GM12878 (cell line): ENCODE measurements around the gene P2RX1. TPM values are rescaled to one million over a fixed set of nuclear protein-coding genes. Genes with fewer than 3 reads are reported as not detected.
A peak's percentile ranks its signal among the peaks of the same experiment; 100 is the strongest.

Experiments used
- BMI1 ChIP-seq: fragments of 450-650 bp; IDR thresholded peaks from 2 replicates; pipeline ENCODE4 v1.6.1; 2016; ENCODE audit warnings: mild to moderate bottlenecking, moderate library complexity, borderline replicate concordance
- CHD4 ChIP-seq: fragments of 200-600 bp; sonication (generic); IDR thresholded peaks from 2 replicates; pipeline ENCODE4 v1.6.1; 2016; ENCODE audit warnings: mild to moderate bottlenecking
- FOXM1 ChIP-seq: IDR thresholded peaks from 2 replicates; pipeline ENCODE4 v1.6.1; 2012; ENCODE audit warnings: low read depth, mild to moderate bottlenecking, inconsistent platforms, low read length, moderate library complexity
- IRF4 ChIP-seq: IDR thresholded peaks from 2 replicates; pipeline ENCODE4 v1.6.1; 2011; ENCODE audit warnings: low read depth, low read length
- KLF5 ChIP-seq: fragments of 450-650 bp; IDR thresholded peaks from 2 replicates; pipeline ENCODE4 v1.6.1; 2014; ENCODE audit warnings: mild to moderate bottlenecking; ENCODE audit not compliant: partially characterized antibody
- MXI1 ChIP-seq: fragments of 150-350 bp; IDR thresholded peaks from 2 replicates; pipeline ENCODE4 v1.6.1; 2011; ENCODE audit warnings: low read depth, mild to moderate bottlenecking, inconsistent platforms, low read length, improper control_type of control experiment
- NR2C1 ChIP-seq: fragments of 450-650 bp; IDR thresholded peaks from 2 replicates; pipeline ENCODE4 v1.6.1; 2017; ENCODE audit warnings: antibody characterized with exemption, mild to moderate bottlenecking, moderate library complexity
- PAX5 ChIP-seq: IDR thresholded peaks from 2 replicates; pipeline ENCODE4 v1.6.1; 2011; ENCODE audit warnings: low read depth, low read length, borderline replicate concordance
- POLR2AphosphoS5 ChIP-seq: IDR thresholded peaks from 2 replicates; pipeline ENCODE4 v1.6.1; 2011; ENCODE audit warnings: mild to moderate bottlenecking, low read length, inconsistent platforms
- SMAD1 ChIP-seq: fragments of 450-650 bp; IDR thresholded peaks from 2 replicates; pipeline ENCODE4 v1.6.1; 2018; ENCODE audit warnings: mild to moderate bottlenecking, low read depth; ENCODE audit not compliant: partially characterized antibody
- SUPT20H ChIP-seq: IDR thresholded peaks from 2 replicates; pipeline ENCODE4 v1.6.1; 2011; ENCODE audit warnings: low read depth, mild to moderate bottlenecking, low read length, moderate library complexity, borderline replicate concordance; ENCODE audit not compliant: control insufficient read depth
- TAF1 ChIP-seq: IDR thresholded peaks from 2 replicates; pipeline ENCODE4 v1.6.1; 2011; ENCODE audit warnings: mild to moderate bottlenecking, low read depth, low read length, borderline replicate concordance
- TARDBP ChIP-seq: IDR thresholded peaks from 2 replicates; pipeline ENCODE4 v1.6.1; 2016; ENCODE audit warnings: borderline replicate concordance
- TCF3 ChIP-seq: IDR thresholded peaks from 2 replicates; pipeline ENCODE4 v1.6.1; 2012; ENCODE audit warnings: low read depth, mild to moderate bottlenecking, low read length, borderline replicate concordance; ENCODE audit not compliant: insufficient read depth
- WRNIP1 ChIP-seq: IDR thresholded peaks from 2 replicates; pipeline ENCODE4 v1.6.1; 2011; ENCODE audit warnings: low read depth, low read length, improper control_type of control experiment, borderline replicate concordance
- ZBED1 ChIP-seq: IDR thresholded peaks from 2 replicates; pipeline ENCODE4 v1.6.1; 2016; ENCODE audit warnings: borderline replicate concordance
- polyA plus RNA-seq, 11 experiments: library from polyadenylated mRNA; depleted of rRNA in 4 of 11; unstranded in 6 of 11; stranded (reverse) in 5 of 11; fragments of >200 nt; fragmentation: Nextera tagmentation in 4 of 11; fragmentation: Illumina TruSeq in 1 of 11; extraction: Ambion mirVana in 4 of 11; extraction: Trizol in 1 of 11; gene quantifications; 1 replicate in 1 of 11; 2 replicates in 10 of 11; pipeline versions ENCODE4 v1.2.1 to v1.2.3, GENCODE V29; 2011 to 2016; ENCODE audit warnings: inconsistent platforms in 2 of 11, missing spikeins in 2 of 11, low read depth in 1 of 11
- total RNA-seq, 4 experiments: library from RNA; depleted of rRNA in 3 of 4; stranded (reverse); fragments of >200 nt in 3 of 4; fragmentation: Illumina TruSeq in 1 of 4; extraction: Trizol in 1 of 4; gene quantifications; 2 replicates each; pipeline versions ENCODE4 v1.2.1 to v1.2.3, GENCODE V29; 2013 to 2021
- TF ChIP-seq, protein P1 (sequence below): fragments of 450-650 bp; IDR thresholded peaks from 2 replicates; pipeline ENCODE4 v1.6.1; 2017; ENCODE audit warnings: mild to moderate bottlenecking, moderate library complexity
- TF ChIP-seq, protein P2 (sequence below): IDR thresholded peaks from 2 replicates; pipeline ENCODE4 v1.6.1; 2011; ENCODE audit warnings: borderline replicate concordance, low read depth, mild to moderate bottlenecking, moderate library complexity, low read length; ENCODE audit not compliant: insufficient read depth, poor library complexity, severe bottlenecking
- TF ChIP-seq, protein P3 (sequence below): fragments of 450-650 bp; IDR thresholded peaks from 2 replicates; pipeline ENCODE4 v1.6.1; 2016; ENCODE audit warnings: mild to moderate bottlenecking
- TF ChIP-seq, protein P4 (sequence below): fragments of 450-650 bp; IDR thresholded peaks from 2 replicates; pipeline ENCODE4 v1.6.1; 2017; ENCODE audit warnings: borderline replicate concordance
- TF ChIP-seq, protein P5 (sequence below): fragments of 450-650 bp; formaldehyde crosslinking; IDR thresholded peaks from 2 replicates; pipeline ENCODE4 v1.4.0; 2022; ENCODE audit warnings: mild to moderate bottlenecking, moderate library complexity

Gene P2RX1
- total and polyA plus RNA-seq, 10 of the 15 experiments (the other 5 are each of a cell fraction or from before 2014, with no cell fraction given) = 0.12 to 6.2 (median 3.4) TPM

DNA sequence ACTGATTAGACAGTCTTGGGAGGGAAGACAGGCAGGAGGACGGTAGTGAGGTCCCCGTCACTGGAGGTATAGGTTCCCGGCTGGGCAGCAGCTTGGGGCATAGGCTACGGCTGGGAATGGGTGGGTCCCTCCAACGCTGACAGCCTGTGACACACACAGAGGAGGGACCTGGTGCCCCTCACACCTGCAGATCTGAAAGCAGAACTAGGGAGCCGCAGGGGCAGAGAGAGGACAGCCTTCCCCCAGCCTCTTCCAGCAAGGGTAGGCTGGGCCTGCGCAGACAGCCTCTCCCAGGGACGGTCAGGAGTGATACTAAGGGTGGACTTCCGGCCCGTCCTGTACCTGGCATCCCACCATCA lies 2.0 kb downstream of the P2RX1 start (continued):
- TF ChIP-seq, protein P1, sequence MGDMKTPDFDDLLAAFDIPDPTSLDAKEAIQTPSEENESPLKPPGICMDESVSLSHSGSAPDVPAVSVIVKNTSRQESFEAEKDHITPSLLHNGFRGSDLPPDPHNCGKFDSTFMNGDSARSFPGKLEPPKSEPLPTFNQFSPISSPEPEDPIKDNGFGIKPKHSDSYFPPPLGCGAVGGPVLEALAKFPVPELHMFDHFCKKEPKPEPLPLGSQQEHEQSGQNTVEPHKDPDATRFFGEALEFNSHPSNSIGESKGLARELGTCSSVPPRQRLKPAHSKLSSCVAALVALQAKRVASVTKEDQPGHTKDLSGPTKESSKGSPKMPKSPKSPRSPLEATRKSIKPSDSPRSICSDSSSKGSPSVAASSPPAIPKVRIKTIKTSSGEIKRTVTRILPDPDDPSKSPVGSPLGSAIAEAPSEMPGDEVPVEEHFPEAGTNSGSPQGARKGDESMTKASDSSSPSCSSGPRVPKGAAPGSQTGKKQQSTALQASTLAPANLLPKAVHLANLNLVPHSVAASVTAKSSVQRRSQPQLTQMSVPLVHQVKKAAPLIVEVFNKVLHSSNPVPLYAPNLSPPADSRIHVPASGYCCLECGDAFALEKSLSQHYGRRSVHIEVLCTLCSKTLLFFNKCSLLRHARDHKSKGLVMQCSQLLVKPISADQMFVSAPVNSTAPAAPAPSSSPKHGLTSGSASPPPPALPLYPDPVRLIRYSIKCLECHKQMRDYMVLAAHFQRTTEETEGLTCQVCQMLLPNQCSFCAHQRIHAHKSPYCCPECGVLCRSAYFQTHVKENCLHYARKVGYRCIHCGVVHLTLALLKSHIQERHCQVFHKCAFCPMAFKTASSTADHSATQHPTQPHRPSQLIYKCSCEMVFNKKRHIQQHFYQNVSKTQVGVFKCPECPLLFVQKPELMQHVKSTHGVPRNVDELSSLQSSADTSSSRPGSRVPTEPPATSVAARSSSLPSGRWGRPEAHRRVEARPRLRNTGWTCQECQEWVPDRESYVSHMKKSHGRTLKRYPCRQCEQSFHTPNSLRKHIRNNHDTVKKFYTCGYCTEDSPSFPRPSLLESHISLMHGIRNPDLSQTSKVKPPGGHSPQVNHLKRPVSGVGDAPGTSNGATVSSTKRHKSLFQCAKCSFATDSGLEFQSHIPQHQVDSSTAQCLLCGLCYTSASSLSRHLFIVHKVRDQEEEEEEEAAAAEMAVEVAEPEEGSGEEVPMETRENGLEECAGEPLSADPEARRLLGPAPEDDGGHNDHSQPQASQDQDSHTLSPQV = no peak
- TF ChIP-seq, protein P2, sequence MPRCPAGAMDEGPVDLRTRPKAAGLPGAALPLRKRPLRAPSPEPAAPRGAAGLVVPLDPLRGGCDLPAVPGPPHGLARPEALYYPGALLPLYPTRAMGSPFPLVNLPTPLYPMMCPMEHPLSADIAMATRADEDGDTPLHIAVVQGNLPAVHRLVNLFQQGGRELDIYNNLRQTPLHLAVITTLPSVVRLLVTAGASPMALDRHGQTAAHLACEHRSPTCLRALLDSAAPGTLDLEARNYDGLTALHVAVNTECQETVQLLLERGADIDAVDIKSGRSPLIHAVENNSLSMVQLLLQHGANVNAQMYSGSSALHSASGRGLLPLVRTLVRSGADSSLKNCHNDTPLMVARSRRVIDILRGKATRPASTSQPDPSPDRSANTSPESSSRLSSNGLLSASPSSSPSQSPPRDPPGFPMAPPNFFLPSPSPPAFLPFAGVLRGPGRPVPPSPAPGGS = no peak
- TF ChIP-seq IRF4 (no peak), SUPT20H (no peak), PAX5 (no peak), NR2C1 (no peak), SMAD1 (no peak), CHD4 (no peak), MXI1 (no peak), TARDBP (no peak), FOXM1 (no peak), WRNIP1 (no peak), BMI1 (no peak), TAF1 (no peak), ZBED1 (no peak), TCF3 (peak; percentile 88), KLF5 (no peak), POLR2AphosphoS5 (no peak)
- TF ChIP-seq, protein P3, sequence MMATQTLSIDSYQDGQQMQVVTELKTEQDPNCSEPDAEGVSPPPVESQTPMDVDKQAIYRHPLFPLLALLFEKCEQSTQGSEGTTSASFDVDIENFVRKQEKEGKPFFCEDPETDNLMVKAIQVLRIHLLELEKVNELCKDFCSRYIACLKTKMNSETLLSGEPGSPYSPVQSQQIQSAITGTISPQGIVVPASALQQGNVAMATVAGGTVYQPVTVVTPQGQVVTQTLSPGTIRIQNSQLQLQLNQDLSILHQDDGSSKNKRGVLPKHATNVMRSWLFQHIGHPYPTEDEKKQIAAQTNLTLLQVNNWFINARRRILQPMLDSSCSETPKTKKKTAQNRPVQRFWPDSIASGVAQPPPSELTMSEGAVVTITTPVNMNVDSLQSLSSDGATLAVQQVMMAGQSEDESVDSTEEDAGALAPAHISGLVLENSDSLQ = peak; percentile 70; the same call in 1 of the 2 replicates
- TF ChIP-seq, protein P4, sequence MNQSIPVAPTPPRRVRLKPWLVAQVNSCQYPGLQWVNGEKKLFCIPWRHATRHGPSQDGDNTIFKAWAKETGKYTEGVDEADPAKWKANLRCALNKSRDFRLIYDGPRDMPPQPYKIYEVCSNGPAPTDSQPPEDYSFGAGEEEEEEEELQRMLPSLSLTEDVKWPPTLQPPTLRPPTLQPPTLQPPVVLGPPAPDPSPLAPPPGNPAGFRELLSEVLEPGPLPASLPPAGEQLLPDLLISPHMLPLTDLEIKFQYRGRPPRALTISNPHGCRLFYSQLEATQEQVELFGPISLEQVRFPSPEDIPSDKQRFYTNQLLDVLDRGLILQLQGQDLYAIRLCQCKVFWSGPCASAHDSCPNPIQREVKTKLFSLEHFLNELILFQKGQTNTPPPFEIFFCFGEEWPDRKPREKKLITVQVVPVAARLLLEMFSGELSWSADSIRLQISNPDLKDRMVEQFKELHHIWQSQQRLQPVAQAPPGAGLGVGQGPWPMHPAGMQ = no peak
- TF ChIP-seq, protein P5, sequence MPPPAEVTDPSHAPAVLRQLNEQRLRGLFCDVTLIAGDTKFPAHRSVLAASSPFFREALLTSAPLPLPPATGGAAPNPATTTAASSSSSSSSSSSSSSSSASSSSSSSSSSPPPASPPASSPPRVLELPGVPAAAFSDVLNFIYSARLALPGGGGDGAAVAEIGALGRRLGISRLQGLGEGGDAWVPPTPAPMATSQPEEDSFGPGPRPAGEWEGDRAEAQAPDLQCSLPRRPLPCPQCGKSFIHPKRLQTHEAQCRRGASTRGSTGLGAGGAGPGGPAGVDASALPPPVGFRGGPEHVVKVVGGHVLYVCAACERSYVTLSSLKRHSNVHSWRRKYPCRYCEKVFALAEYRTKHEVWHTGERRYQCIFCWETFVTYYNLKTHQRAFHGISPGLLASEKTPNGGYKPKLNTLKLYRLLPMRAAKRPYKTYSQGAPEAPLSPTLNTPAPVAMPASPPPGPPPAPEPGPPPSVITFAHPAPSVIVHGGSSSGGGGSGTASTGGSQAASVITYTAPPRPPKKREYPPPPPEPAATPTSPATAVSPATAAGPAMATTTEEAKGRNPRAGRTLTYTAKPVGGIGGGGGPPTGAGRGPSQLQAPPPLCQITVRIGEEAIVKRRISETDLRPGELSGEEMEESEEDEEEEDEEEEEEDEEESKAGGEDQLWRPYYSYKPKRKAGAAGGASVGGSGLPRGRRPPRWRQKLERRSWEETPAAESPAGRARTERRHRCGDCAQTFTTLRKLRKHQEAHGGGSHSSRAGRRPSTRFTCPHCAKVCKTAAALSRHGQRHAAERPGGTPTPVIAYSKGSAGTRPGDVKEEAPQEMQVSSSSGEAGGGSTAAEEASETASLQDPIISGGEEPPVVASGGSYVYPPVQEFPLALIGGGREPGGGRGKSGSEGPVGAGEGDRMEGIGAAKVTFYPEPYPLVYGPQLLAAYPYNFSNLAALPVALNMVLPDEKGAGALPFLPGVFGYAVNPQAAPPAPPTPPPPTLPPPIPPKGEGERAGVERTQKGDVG (CRISPR knock-in tag) = no peak
